CD14-positive monocyte (primary cell): ENCODE measurements around the gene PXDN. TPM values are rescaled to one million over a fixed set of nuclear protein-coding genes. Genes with fewer than 3 reads are reported as not detected.

Experiments
- DNase-seq, 3 donors: peaks; one replicate each; pipeline ENCODE4 v3.0.0-alpha.2; 2011 to 2022
- H2AFZ ChIP-seq: 2 replicates; pipeline ENCODE4 v1.6.0; 2012; ENCODE audit warnings: mild to moderate bottlenecking, low read depth, low read length, inconsistent platforms; ENCODE audit not compliant: insufficient read depth, poor library complexity, severe bottlenecking
- H3K27ac ChIP-seq, 2 donors: 1 replicate in 1 of 2; 2 replicates in 1 of 2; pipeline ENCODE4 v1.5.1; 2012 to 2013; ENCODE audit warnings: low read length in 2 of 2, control low read depth in 1 of 2, inconsistent platforms in 1 of 2, low read depth in 1 of 2, mild to moderate bottlenecking in 1 of 2
- H3K27me3 ChIP-seq, 2 donors: one replicate each; pipeline versions ENCODE4 v1.6.0 to v1.6.1; 2011 to 2013; ENCODE audit warnings: low read length in 2 of 2; ENCODE audit not compliant: control insufficient read depth in 2 of 2, insufficient read depth in 2 of 2
- H3K36me3 ChIP-seq, 2 donors: replicated peaks in 1 of 2; 1 replicate in 1 of 2; 2 replicates in 1 of 2; pipeline versions ENCODE4 v1.5.1 to v1.6.1; 2012 to 2013; ENCODE audit warnings: low read length in 2 of 2, control low read depth in 1 of 2, inconsistent platforms in 1 of 2, mild to moderate bottlenecking in 1 of 2; ENCODE audit not compliant: insufficient read depth in 2 of 2, control insufficient read depth in 1 of 2
- H3K4me1 ChIP-seq, 2 donors: 1 replicate in 1 of 2; 2 replicates in 1 of 2; pipeline versions ENCODE4 v1.5.1 to v1.6.1; 2012 to 2013; ENCODE audit warnings: low read length in 2 of 2, control low read depth in 1 of 2, inconsistent platforms in 1 of 2, mild to moderate bottlenecking in 1 of 2, moderate library complexity in 1 of 2; ENCODE audit not compliant: insufficient read depth in 2 of 2, control insufficient read depth in 1 of 2
- H3K4me2 ChIP-seq: replicated peaks from 2 replicates; pipeline ENCODE3; 2012; ENCODE audit warnings: low read length, moderate library complexity, mild to moderate bottlenecking; ENCODE audit not compliant: poor library complexity, severe bottlenecking; ENCODE audit errors: extremely low read depth
- H3K4me3 ChIP-seq, 3 experiments: fragments of 200-600 bp in 1 of 3; sonication (generic) in 1 of 3; replicated peaks in 1 of 3; 1 replicate in 2 of 3; 2 replicates in 1 of 3; pipeline ENCODE4 v1.5.1; 2011 to 2013; ENCODE audit warnings: low read length in 3 of 3, mild to moderate bottlenecking in 3 of 3, control low read depth in 2 of 3, low read depth in 2 of 3, inconsistent platforms in 1 of 3, moderate library complexity in 1 of 3
- H3K79me2 ChIP-seq: 2 replicates; pipeline ENCODE4 v1.6.0; 2012; ENCODE audit warnings: mild to moderate bottlenecking, control low read depth, inconsistent platforms, low read length, moderate library complexity; ENCODE audit not compliant: insufficient read depth
- H3K9ac ChIP-seq: 2 replicates; pipeline ENCODE4 v1.6.0; 2017; ENCODE audit warnings: low read length, mild to moderate bottlenecking; ENCODE audit not compliant: insufficient read depth, poor library complexity, severe bottlenecking
- H3K9me3 ChIP-seq, 2 donors: replicated peaks in 1 of 2; 1 replicate in 1 of 2; 2 replicates in 1 of 2; pipeline versions ENCODE4 v1.5.1 to v1.6.1; 2012 to 2013; ENCODE audit warnings: low read length in 2 of 2, control low read depth in 1 of 2; ENCODE audit not compliant: control insufficient read depth in 1 of 2, insufficient read depth in 1 of 2
- H4K20me1 ChIP-seq: 2 replicates; pipeline ENCODE4 v1.6.0; 2012; ENCODE audit warnings: mild to moderate bottlenecking, low read length, control low read depth, moderate library complexity; ENCODE audit not compliant: insufficient read depth
- H3K27ac Mint-ChIP-seq, 7 donors: one replicate each; pipeline ENCODE4 v1.8.0; 2020; ENCODE audit warnings: mild to moderate bottlenecking in 7 of 7, mixed read lengths in 7 of 7, moderate library complexity in 6 of 7, inconsistent platforms in 2 of 7
- H3K27me3 Mint-ChIP-seq, 3 donors: one replicate each; pipeline ENCODE4 v1.8.0; 2021 to 2022; ENCODE audit warnings: low read depth in 3 of 3, mild to moderate bottlenecking in 3 of 3, mixed read lengths in 3 of 3, moderate library complexity in 3 of 3, inconsistent platforms in 1 of 3
- H3K36me3 Mint-ChIP-seq, 2 donors: one replicate each; pipeline ENCODE4 v1.8.0; 2020; ENCODE audit warnings: mixed read lengths in 2 of 2, inconsistent platforms in 1 of 2, mild to moderate bottlenecking in 1 of 2
- H3K4me1 Mint-ChIP-seq: one replicate; pipeline ENCODE4 v1.8.0; 2020; ENCODE audit warnings: mild to moderate bottlenecking, mixed read lengths
- H3K4me3 Mint-ChIP-seq, 2 donors: one replicate each; pipeline ENCODE4 v1.8.0; 2020; ENCODE audit warnings: mild to moderate bottlenecking in 2 of 2, mixed read lengths in 2 of 2, moderate library complexity in 1 of 2
- H3K9me3 Mint-ChIP-seq, 7 donors: one replicate each; pipeline ENCODE4 v1.8.0; 2020 to 2022; ENCODE audit warnings: mixed read lengths in 7 of 7, mild to moderate bottlenecking in 6 of 7, moderate library complexity in 6 of 7, inconsistent platforms in 2 of 7
- WGBS: methylation state at CpG from one replicate; pipeline ENCODE4 v1.1.5; 2013; ENCODE audit warnings: missing lambda C conversion rate; ENCODE audit not compliant: insufficient coverage; 5-methylcytosine and 5-hydroxymethylcytosine counted together
- intact Hi-C, 2 donors: fragments of 100-400 bp; cut with micrococcal nuclease; formaldehyde crosslinking; loops; one replicate each; pipeline versions ENCODE4 v1.15.0 to v1.15.1; 2023
- polyA plus RNA-seq, 3 donors: library from polyadenylated mRNA; depleted of rRNA in 1 of 3; unstranded in 2 of 3; stranded (reverse) in 1 of 3; fragments of 300-500 nt in 2 of 3; fragments of >200 nt in 1 of 3; fragmentation: Illumina TruSeq in 2 of 3; gene quantifications; 1 replicate in 2 of 3; 2 replicates in 1 of 3; pipeline ENCODE4 v1.2.3, GENCODE V29; 2012 to 2021
- TF ChIP-seq, protein P1 (sequence below): fragments of 200-600 bp; IDR thresholded peaks from one replicate; pipeline ENCODE4 v1.8.0; 2022; ENCODE audit warnings: antibody characterized with exemption, mild to moderate bottlenecking

PXDN gene
- polyA plus RNA-seq, 3 donors, result not detected

DNA sequence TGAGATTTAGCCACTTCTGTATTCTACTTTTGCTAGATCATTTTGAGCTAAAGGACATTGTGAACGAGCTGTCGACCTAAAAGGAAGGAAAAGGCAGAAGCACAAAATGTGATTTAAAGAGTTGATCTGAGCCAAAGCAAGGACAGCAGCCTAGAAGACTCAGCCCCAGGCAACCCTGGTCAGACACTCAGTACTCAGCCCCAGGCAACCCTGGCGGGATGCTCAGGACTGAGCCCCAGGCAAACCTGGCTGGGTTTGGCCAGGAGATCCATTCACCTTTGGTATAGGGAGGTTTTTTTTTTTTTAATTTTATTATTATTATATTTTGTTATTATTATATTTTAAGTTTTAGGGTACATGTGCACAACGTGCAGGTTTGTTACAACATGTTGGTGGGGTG lies 34.3 kb upstream of the PXDN start:
- Histone ChIP-seq H3K9ac (no peak overlapping the region), H3K36me3 (no peaks in the 10 kb centered on the region), H3K79me2 (no peaks in the 10 kb centered on the region), H3K4me2 (no peak overlapping the region), H3K27ac (no peak overlapping the region), H3K27me3 (no peaks in the 10 kb centered on the region), H2AFZ (no peak overlapping the region), H3K4me3 (no peak overlapping the region), H3K4me1 (no peaks in the 10 kb centered on the region), H4K20me1 (no peaks in the 10 kb centered on the region), H3K9me3 (no peaks in the 10 kb centered on the region)
- peaks cover 4 to 20% (median 5%) of the 10 kb centered on the region in 3 donors for H3K27me3 Mint-ChIP-seq
- DNase-seq, result no peak
- H3K9me3 Mint-ChIP-seq, result peaks cover 0 to 5% (median 0%) of the 10 kb centered on the region in 7 donors
- WGBS, result 31% methylated on average over 3 of the region's 4 CpGs
- no peak overlapping the region for H3K27ac Mint-ChIP-seq
- no peak overlapping the region for H3K4me3 Mint-ChIP-seq
- TF ChIP-seq, protein P1, sequence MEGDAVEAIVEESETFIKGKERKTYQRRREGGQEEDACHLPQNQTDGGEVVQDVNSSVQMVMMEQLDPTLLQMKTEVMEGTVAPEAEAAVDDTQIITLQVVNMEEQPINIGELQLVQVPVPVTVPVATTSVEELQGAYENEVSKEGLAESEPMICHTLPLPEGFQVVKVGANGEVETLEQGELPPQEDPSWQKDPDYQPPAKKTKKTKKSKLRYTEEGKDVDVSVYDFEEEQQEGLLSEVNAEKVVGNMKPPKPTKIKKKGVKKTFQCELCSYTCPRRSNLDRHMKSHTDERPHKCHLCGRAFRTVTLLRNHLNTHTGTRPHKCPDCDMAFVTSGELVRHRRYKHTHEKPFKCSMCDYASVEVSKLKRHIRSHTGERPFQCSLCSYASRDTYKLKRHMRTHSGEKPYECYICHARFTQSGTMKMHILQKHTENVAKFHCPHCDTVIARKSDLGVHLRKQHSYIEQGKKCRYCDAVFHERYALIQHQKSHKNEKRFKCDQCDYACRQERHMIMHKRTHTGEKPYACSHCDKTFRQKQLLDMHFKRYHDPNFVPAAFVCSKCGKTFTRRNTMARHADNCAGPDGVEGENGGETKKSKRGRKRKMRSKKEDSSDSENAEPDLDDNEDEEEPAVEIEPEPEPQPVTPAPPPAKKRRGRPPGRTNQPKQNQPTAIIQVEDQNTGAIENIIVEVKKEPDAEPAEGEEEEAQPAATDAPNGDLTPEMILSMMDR, result no peak
- H3K36me3 Mint-ChIP-seq, result no peaks in the 10 kb centered on the region
- H3K4me1 Mint-ChIP-seq, result no peaks in the 10 kb centered on the region
- intact Hi-C loops, result no loop called here

DNA sequence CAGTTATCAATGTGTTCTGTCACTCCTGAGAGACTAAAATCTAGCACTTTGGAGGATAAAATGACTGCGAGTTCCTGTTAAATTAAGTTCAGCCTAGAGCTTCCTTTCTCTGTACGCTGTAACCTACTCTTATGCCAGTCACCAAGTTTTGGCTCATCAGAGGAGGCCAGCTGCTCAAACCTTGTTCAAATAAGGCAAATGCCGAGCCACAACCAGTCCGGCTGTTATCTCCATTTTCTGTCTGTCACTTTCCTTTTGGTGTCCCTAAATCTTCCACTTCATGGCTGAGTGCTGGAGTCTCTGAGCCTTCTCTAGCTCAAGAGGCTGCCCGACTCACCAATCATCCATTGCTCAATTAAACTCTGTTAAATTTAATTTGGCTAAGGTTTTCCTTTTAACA lies 33.5 kb upstream of the PXDN start:
- whole genome bisulfite sequencing, result 100% methylated on average over 4 of the region's 5 CpGs
- Histone ChIP-seq H3K4me1 (no peaks in the 10 kb centered on the region), H3K4me2 (no peak overlapping the region), H2AFZ (no peak overlapping the region), H3K79me2 (no peaks in the 10 kb centered on the region), H3K4me3 (no peak overlapping the region), H4K20me1 (no peaks in the 10 kb centered on the region), H3K9me3 (no peaks in the 10 kb centered on the region), H3K36me3 (no peaks in the 10 kb centered on the region), H3K9ac (no peak overlapping the region), H3K27me3 (no peaks in the 10 kb centered on the region), H3K27ac (no peak overlapping the region)
- no peaks in the 10 kb centered on the region for H3K4me1 Mint-ChIP-seq
- H3K4me3 Mint-ChIP-seq, result no peak overlapping the region
- H3K9me3 Mint-ChIP-seq, result peaks cover 0 to 4% (median 0%) of the 10 kb centered on the region in 7 donors
- peaks cover 3 to 19% (median 5%) of the 10 kb centered on the region in 3 donors for H3K27me3 Mint-ChIP-seq
- no peaks in the 10 kb centered on the region for H3K36me3 Mint-ChIP-seq
- TF ChIP-seq, protein P1, result no peak
- no peak overlapping the region for H3K27ac Mint-ChIP-seq
- DNase-seq, result no peak
- intact Hi-C loops, result no loop called here
